ENCODE data around the gene TOGARAM1. TPM values are rescaled to one million over a fixed set of nuclear protein-coding genes. Genes with fewer than 3 reads are reported as not detected.

TOGARAM1 gene
- total RNA-seq, 1 experiment from 2014 or later: 12.7 TPM

GRCh38 chr14:45084946-45085346, 123.0 kb downstream of the TOGARAM1 start:
- DNase-seq (ENCODE audit: low read depth): peak; percentile 23

GRCh38 chr14:45089813-45090212, 127.8 kb downstream of the TOGARAM1 start:
- DNase-seq (ENCODE audit: low read depth): peak; percentile 50

- no peak for DNase-seq (ENCODE audit: low read depth)
Observed at GRCh38 chr14:45091710-45092109, 129.7 kb downstream of the TOGARAM1 start.

GRCh38 chr14:45094275-45094674, 132.3 kb downstream of the TOGARAM1 start:
- DNase-seq (ENCODE audit: low read depth): no peak

GRCh38 chr14:45095143-45095542, 133.2 kb downstream of the TOGARAM1 start:
- DNase-seq (ENCODE audit: low read depth): no peak

- no peak for DNase-seq (ENCODE audit: low read depth)
Observed at GRCh38 chr14:45096218-45096617, 134.2 kb downstream of the TOGARAM1 start.

GRCh38 chr14:45103806-45104205, 141.8 kb downstream of the TOGARAM1 start:
- no peak for DNase-seq (ENCODE audit: low read depth)

GRCh38 chr14:45104561-45104960, 142.6 kb downstream of the TOGARAM1 start:
- no peak for DNase-seq (ENCODE audit: low read depth)

GRCh38 chr14:45112896-45113781, 151.1 kb downstream of the TOGARAM1 start:
- no peak for DNase-seq (ENCODE audit: low read depth)

- no peak for DNase-seq (ENCODE audit: low read depth)
Observed at GRCh38 chr14:45114327-45114726, 152.3 kb downstream of the TOGARAM1 start.

- no peak for DNase-seq (ENCODE audit: low read depth)
Observed at GRCh38 chr14:45118594-45118993, 156.6 kb downstream of the TOGARAM1 start.

GRCh38 chr14:45120096-45120495, 158.1 kb downstream of the TOGARAM1 start:
- DNase-seq (ENCODE audit: low read depth): no peak

- no peak for DNase-seq (ENCODE audit: low read depth)
Observed at GRCh38 chr14:45123271-45123670, 161.3 kb downstream of the TOGARAM1 start.

Other genes starting within 250 kb of the TOGARAM1 start
- 6.7 and 9.0 TPM in 2 replicates for gene KLHL28, start 243 bp upstream of the TOGARAM1 start, total RNA-seq (2014; rRNA removed; shearing (Covaris generic))
- gene PRPF39, start 121.9 kb downstream of the TOGARAM1 start, total RNA-seq (2014; rRNA removed; shearing (Covaris generic)): 20.4 and 24.9 TPM in 2 replicates
- gene FKBP3, start 172.3 kb downstream of the TOGARAM1 start, total RNA-seq (2014; rRNA removed; shearing (Covaris generic)): 46.0 and 46.6 TPM in 2 replicates
- gene FANCM, start 173.7 kb downstream of the TOGARAM1 start, total RNA-seq (2014; rRNA removed; shearing (Covaris generic)): 11.6 and 13.3 TPM in 2 replicates

Measured in RPMI7951 (cell line).